GM18517 (cell line): ENCODE data around the gene PLAC8L1.

Experiments
- ATAC-seq: cut with Tn5 transposase; IDR thresholded peaks from one replicate; pipeline ENCODE4 v1.9.1; 2021; ENCODE audit warnings: mild to moderate bottlenecking, moderate library complexity; ENCODE audit not compliant: unreplicated experiment

Gene PLAC8L1

GRCh38 chr5:146047396-146047795, 58.0 kb downstream of the PLAC8L1 start:
- no peak for ATAC-seq

GRCh38 chr5:146043722-146044121, 61.7 kb downstream of the PLAC8L1 start:
- no peak for ATAC-seq

- no peak for ATAC-seq
Observed at GRCh38 chr5:146042628-146043279, 62.6 kb downstream of the PLAC8L1 start.

GRCh38 chr5:146041180-146041789, 64.1 kb downstream of the PLAC8L1 start:
- peak; percentile 78 for ATAC-seq

- no peak for ATAC-seq
Observed at GRCh38 chr5:146040527-146040926, 64.8 kb downstream of the PLAC8L1 start.

GRCh38 chr5:146039420-146039819, 66.0 kb downstream of the PLAC8L1 start:
- no peak for ATAC-seq

- no peak for ATAC-seq
Observed at GRCh38 chr5:146034605-146035004, 70.8 kb downstream of the PLAC8L1 start.
